Neural cell (in vitro differentiated cells): ENCODE data around the gene FGFBP3. TPM values are rescaled to one million over a fixed set of nuclear protein-coding genes. Genes with fewer than 3 reads are reported as not detected.

ENCODE experiments used
- H2AFZ ChIP-seq: fragments of 200-600, 300-800 bp; sonication (generic), shearing (Covaris generic); 2 replicates; pipeline ENCODE4 v1.6.0; 2014; ENCODE audit warnings: low read depth, mild to moderate bottlenecking, antibody characterized with exemption, low read length, moderate library complexity
- H3F3A ChIP-seq: fragments of 200-600 bp; shearing (Covaris generic); 2 replicates; pipeline ENCODE4 v1.6.1; 2016; ENCODE audit warnings: mild to moderate bottlenecking, moderate library complexity, mixed read lengths, antibody characterized with exemption, low read length; ENCODE audit not compliant: insufficient read depth, poor library complexity, severe bottlenecking
- H3K27ac ChIP-seq: fragments of 200-600, 300-800 bp; sonication (generic), shearing (Covaris generic); 2 replicates; pipeline ENCODE4 v1.5.1; 2014; ENCODE audit warnings: mild to moderate bottlenecking, low read length, moderate library complexity
- H3K27me3 ChIP-seq: fragments of 300-800, 200-600 bp; sonication (generic), shearing (Covaris generic); 2 replicates; pipeline ENCODE4 v1.6.0; 2014; ENCODE audit warnings: mild to moderate bottlenecking, low read depth, low read length, moderate library complexity; ENCODE audit not compliant: insufficient read depth
- H3K36me3 ChIP-seq: fragments of 300-800, 200-600 bp; sonication (generic), shearing (Covaris generic); 2 replicates; pipeline ENCODE4 v1.5.1; 2014; ENCODE audit warnings: mild to moderate bottlenecking, antibody characterized with exemption, low read length, moderate library complexity; ENCODE audit not compliant: insufficient read depth
- H3K4me2 ChIP-seq: fragments of 300-800, 200-600 bp; sonication (generic), shearing (Covaris generic); 2 replicates; pipeline ENCODE4 v1.6.0; 2014; ENCODE audit warnings: mild to moderate bottlenecking, low read length
- H3K4me3 ChIP-seq: fragments of 300-800, 200-600 bp; sonication (generic), shearing (Covaris generic); 2 replicates; pipeline ENCODE4 v1.5.1; 2014; ENCODE audit warnings: mild to moderate bottlenecking, low read length, moderate library complexity
- H3K79me2 ChIP-seq: fragments of 200-600 bp; shearing (Covaris generic); replicated peaks from 2 replicates; pipeline ENCODE4 v1.6.0; 2014; ENCODE audit warnings: mild to moderate bottlenecking, low read length, moderate library complexity; ENCODE audit not compliant: insufficient read depth
- H3K9ac ChIP-seq: fragments of 300-800, 200-600 bp; sonication (generic), shearing (Covaris generic); 2 replicates; pipeline ENCODE4 v1.6.1; 2016; ENCODE audit warnings: mild to moderate bottlenecking, low read length, mixed read lengths
- H3K9me2 ChIP-seq: fragments of 200-600 bp; shearing (Covaris generic); 2 replicates; pipeline ENCODE4 v1.6.1; 2016; ENCODE audit warnings: mild to moderate bottlenecking, low read length, mixed read lengths; ENCODE audit not compliant: insufficient read depth
- H3K9me3 ChIP-seq: fragments of 200-600, 300-800 bp; sonication (generic), shearing (Covaris generic); 2 replicates; pipeline ENCODE4 v1.6.1; 2016; ENCODE audit warnings: mild to moderate bottlenecking, mixed run types, low read length, moderate library complexity, mixed read lengths
- H4K20me1 ChIP-seq: fragments of 200-600 bp; shearing (Covaris generic); 2 replicates; pipeline ENCODE4 v1.6.1; 2016; ENCODE audit warnings: mild to moderate bottlenecking, mixed run types; ENCODE audit not compliant: insufficient read depth
- EP300 ChIP-seq: fragments of 450-650 bp; conservative IDR thresholded peaks from 2 replicates; pipeline ENCODE4 v1.6.1; 2014; ENCODE audit warnings: antibody characterized with exemption, mild to moderate bottlenecking, moderate library complexity; ENCODE audit not compliant: poor library complexity, severe bottlenecking
- EZH2 ChIP-seq: fragments of 200-600, 300-800 bp; shearing (Covaris generic), sonication (generic); IDR thresholded peaks from 2 replicates; pipeline ENCODE4 v1.6.1; 2014; ENCODE audit warnings: antibody characterized with exemption, low read length, borderline replicate concordance, mild to moderate bottlenecking; ENCODE audit not compliant: insufficient read depth, poor library complexity, severe bottlenecking
- MXI1 ChIP-seq: fragments of 450-650 bp; conservative IDR thresholded peaks from 2 replicates; pipeline ENCODE4 v1.6.1; 2014; ENCODE audit warnings: antibody characterized with exemption, mild to moderate bottlenecking; ENCODE audit not compliant: poor library complexity, severe bottlenecking
- POLR2AphosphoS5 ChIP-seq: IDR thresholded peaks from 2 replicates; pipeline ENCODE4 v1.6.1; 2012
- RAD21 ChIP-seq: fragments of 450-650 bp; conservative IDR thresholded peaks from 2 replicates; pipeline ENCODE4 v1.6.1; 2014; ENCODE audit warnings: antibody characterized with exemption, mild to moderate bottlenecking, moderate library complexity
- SMC3 ChIP-seq: fragments of 450-650 bp; conservative IDR thresholded peaks from 2 replicates; pipeline ENCODE4 v1.6.1; 2014; ENCODE audit warnings: antibody characterized with exemption, mild to moderate bottlenecking, moderate library complexity; ENCODE audit not compliant: poor library complexity
- TAF1 ChIP-seq: IDR thresholded peaks from 2 replicates; pipeline ENCODE4 v1.6.1; 2012; ENCODE audit warnings: low read depth
- polyA plus RNA-seq: library from polyadenylated mRNA; depleted of rRNA; stranded (reverse); fragments of >200 nt; gene quantifications from 2 replicates; pipeline ENCODE4 v1.2.3, GENCODE V29; 2014
- TF ChIP-seq, protein P1 (sequence below): fragments of 450-650 bp; IDR thresholded peaks from 2 replicates; pipeline ENCODE4 v1.5.1; 2014; ENCODE audit warnings: antibody characterized with exemption, mild to moderate bottlenecking, moderate library complexity; ENCODE audit not compliant: poor library complexity, severe bottlenecking
- TF ChIP-seq, protein P2 (sequence below): IDR thresholded peaks from 2 replicates; pipeline ENCODE4 v1.6.1; 2012; ENCODE audit warnings: borderline replicate concordance

Gene FGFBP3
- polyA plus RNA-seq, 1 donor from 2014 or later = 39.5 TPM

DNA sequence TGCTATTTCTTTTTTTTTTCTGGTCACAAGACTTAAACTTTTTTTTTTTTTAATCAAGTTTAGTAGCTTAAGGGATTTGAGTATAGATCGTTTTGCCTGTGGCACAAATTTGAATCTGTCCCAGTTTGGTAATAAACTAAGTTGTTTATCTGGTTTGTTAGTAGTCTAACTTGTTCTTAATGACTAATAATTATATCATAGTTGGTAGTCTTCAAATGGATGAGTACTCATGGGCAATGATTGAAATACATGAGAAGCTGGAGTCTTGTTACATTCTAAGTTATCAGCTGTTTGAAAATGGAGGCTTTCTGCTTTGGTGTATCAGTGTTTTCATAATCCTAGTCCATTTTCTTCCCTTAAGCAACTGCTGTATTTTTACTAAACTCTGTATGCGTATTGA is 26.6 kb upstream of the FGFBP3 start:
- H3K27me3 ChIP-seq = no peaks in the 10 kb centered on the region
- no peak for TF ChIP-seq RAD21
- no peak for TF ChIP-seq MXI1
- TF ChIP-seq SMC3 = no peak
- no peak for TF ChIP-seq POLR2AphosphoS5
- TF ChIP-seq, protein P1, sequence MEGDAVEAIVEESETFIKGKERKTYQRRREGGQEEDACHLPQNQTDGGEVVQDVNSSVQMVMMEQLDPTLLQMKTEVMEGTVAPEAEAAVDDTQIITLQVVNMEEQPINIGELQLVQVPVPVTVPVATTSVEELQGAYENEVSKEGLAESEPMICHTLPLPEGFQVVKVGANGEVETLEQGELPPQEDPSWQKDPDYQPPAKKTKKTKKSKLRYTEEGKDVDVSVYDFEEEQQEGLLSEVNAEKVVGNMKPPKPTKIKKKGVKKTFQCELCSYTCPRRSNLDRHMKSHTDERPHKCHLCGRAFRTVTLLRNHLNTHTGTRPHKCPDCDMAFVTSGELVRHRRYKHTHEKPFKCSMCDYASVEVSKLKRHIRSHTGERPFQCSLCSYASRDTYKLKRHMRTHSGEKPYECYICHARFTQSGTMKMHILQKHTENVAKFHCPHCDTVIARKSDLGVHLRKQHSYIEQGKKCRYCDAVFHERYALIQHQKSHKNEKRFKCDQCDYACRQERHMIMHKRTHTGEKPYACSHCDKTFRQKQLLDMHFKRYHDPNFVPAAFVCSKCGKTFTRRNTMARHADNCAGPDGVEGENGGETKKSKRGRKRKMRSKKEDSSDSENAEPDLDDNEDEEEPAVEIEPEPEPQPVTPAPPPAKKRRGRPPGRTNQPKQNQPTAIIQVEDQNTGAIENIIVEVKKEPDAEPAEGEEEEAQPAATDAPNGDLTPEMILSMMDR = no peak
- TF ChIP-seq EZH2 = no peak
- TF ChIP-seq, protein P2, sequence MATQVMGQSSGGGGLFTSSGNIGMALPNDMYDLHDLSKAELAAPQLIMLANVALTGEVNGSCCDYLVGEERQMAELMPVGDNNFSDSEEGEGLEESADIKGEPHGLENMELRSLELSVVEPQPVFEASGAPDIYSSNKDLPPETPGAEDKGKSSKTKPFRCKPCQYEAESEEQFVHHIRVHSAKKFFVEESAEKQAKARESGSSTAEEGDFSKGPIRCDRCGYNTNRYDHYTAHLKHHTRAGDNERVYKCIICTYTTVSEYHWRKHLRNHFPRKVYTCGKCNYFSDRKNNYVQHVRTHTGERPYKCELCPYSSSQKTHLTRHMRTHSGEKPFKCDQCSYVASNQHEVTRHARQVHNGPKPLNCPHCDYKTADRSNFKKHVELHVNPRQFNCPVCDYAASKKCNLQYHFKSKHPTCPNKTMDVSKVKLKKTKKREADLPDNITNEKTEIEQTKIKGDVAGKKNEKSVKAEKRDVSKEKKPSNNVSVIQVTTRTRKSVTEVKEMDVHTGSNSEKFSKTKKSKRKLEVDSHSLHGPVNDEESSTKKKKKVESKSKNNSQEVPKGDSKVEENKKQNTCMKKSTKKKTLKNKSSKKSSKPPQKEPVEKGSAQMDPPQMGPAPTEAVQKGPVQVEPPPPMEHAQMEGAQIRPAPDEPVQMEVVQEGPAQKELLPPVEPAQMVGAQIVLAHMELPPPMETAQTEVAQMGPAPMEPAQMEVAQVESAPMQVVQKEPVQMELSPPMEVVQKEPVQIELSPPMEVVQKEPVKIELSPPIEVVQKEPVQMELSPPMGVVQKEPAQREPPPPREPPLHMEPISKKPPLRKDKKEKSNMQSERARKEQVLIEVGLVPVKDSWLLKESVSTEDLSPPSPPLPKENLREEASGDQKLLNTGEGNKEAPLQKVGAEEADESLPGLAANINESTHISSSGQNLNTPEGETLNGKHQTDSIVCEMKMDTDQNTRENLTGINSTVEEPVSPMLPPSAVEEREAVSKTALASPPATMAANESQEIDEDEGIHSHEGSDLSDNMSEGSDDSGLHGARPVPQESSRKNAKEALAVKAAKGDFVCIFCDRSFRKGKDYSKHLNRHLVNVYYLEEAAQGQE = no peak
- no peak for TF ChIP-seq TAF1
- no peak for TF ChIP-seq EP300
- no peak overlapping the region for H3K4me3 ChIP-seq
- H3K9me2 ChIP-seq = no peaks in the 10 kb centered on the region
- H3K79me2 ChIP-seq = peaks cover 62% of the 10 kb centered on the region
- H3K9me3 ChIP-seq = no peaks in the 10 kb centered on the region
- no peaks in the 10 kb centered on the region for H4K20me1 ChIP-seq
- peaks cover 6% of the 10 kb centered on the region for H3K36me3 ChIP-seq
- H3K27ac ChIP-seq = no peak overlapping the region
- no peak overlapping the region for H3K4me2 ChIP-seq
- no peaks in the 10 kb centered on the region for H3F3A ChIP-seq
- H2AFZ ChIP-seq = no peak overlapping the region
- H3K9ac ChIP-seq = no peak overlapping the region

DNA sequence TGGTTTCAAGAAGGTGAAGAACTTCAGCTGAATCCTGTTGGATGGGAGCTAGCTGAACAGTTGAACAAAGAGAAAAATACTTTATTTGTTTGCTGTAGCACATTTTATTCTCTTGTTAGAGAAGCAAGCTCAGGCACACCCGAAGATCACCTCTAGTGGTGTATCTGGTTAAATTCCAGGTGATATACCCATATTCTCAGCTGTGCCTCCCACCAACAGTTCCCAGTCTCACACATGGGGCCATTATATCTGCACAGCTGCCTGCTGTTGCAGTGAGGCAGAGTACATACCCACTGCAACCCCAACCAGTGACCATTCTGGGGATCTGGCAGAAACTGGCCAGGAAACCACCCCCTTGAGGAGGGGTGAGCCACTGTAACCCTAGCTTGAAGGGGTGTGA is 23.5 kb upstream of the FGFBP3 start:
- no peaks in the 10 kb centered on the region for H3K9me3 ChIP-seq
- no peak overlapping the region for H3K9ac ChIP-seq
- no peaks in the 10 kb centered on the region for H4K20me1 ChIP-seq

More for the DNA sequence above, 23.5 kb upstream of the FGFBP3 start:
- Histone ChIP-seq H3K4me3 (no peak overlapping the region), H3K4me2 (no peak overlapping the region), H3K79me2 (peaks cover 73% of the 10 kb centered on the region), H3K36me3 (peaks cover 6% of the 10 kb centered on the region), H3K9me2 (no peaks in the 10 kb centered on the region), H3K27me3 (no peaks in the 10 kb centered on the region), H2AFZ (no peak overlapping the region), H3F3A (no peaks in the 10 kb centered on the region), H3K27ac (no peak overlapping the region)
- TF ChIP-seq POLR2AphosphoS5 (no peak), TAF1 (no peak), EZH2 (no peak), EP300 (no peak), RAD21 (no peak), MXI1 (no peak), SMC3 (no peak)
- TF ChIP-seq, protein P1 = no peak
- TF ChIP-seq, protein P2 = no peak
